ENCODE data around the gene VIL1. TPM values are rescaled to one million over a fixed set of nuclear protein-coding genes. Genes with fewer than 3 reads are reported as not detected.

VIL1 gene
- total RNA-seq (2014; rRNA removed; shearing (Covaris generic)): 0.05 and 0.11 TPM in 2 replicates
- 0.28 TPM in 1 of 2 replicates, not detected in the other for polyA plus RNA-seq (2015; cell fraction: cytosol; rRNA removed)
- not detected in 2 replicates for polyA plus RNA-seq (2015; cell fraction: nucleus; rRNA removed)

GRCh38 chr2:218418717-218419458 is at the start of gene VIL1:
Gene VIL1 (plus strand): TSS chr2:218419123. CDS start chr2:218423779, 4,656 bp downstream.
- DNase-seq (ENCODE audit: low read depth, low spot score): no peak
- in situ Hi-C loops (cut with HindIII; ENCODE audit: low pct_unique_long_range_greater_than_20kb, low sequenced_read_pairs): no loop called here

GRCh38 chr2:218369330-218369729 is 49.6 kb upstream of the VIL1 start:
- in situ Hi-C loops (cut with HindIII; ENCODE audit: low pct_unique_long_range_greater_than_20kb, low sequenced_read_pairs): no loop called here
- DNase-seq (ENCODE audit: low read depth, low spot score): no peak

- DNase-seq (ENCODE audit: low read depth, low spot score): no peak
- in situ Hi-C loops (cut with HindIII; ENCODE audit: low pct_unique_long_range_greater_than_20kb, low sequenced_read_pairs): no loop called here
Observed at GRCh38 chr2:218370410-218371063, 48.4 kb upstream of the VIL1 start.

- DNase-seq (ENCODE audit: low read depth, low spot score): no peak
- in situ Hi-C loops (cut with HindIII; ENCODE audit: low pct_unique_long_range_greater_than_20kb, low sequenced_read_pairs): no loop called here
Observed at GRCh38 chr2:218371983-218372350, 47.0 kb upstream of the VIL1 start.

- DNase-seq (ENCODE audit: low read depth, low spot score): no peak
- in situ Hi-C loops (cut with HindIII; ENCODE audit: low pct_unique_long_range_greater_than_20kb, low sequenced_read_pairs): no loop called here
Observed at GRCh38 chr2:218374795-218375194, 44.1 kb upstream of the VIL1 start.

- no peak for DNase-seq (ENCODE audit: low read depth, low spot score)
- in situ Hi-C loops (cut with HindIII; ENCODE audit: low pct_unique_long_range_greater_than_20kb, low sequenced_read_pairs): no loop called here
Observed at GRCh38 chr2:218375212-218375611, 43.7 kb upstream of the VIL1 start.

GRCh38 chr2:218378053-218378452 is 40.9 kb upstream of the VIL1 start:
- no peak for DNase-seq (ENCODE audit: low read depth, low spot score)
- in situ Hi-C loops (cut with HindIII; ENCODE audit: low pct_unique_long_range_greater_than_20kb, low sequenced_read_pairs): no loop called here

- in situ Hi-C loops (cut with HindIII; ENCODE audit: low pct_unique_long_range_greater_than_20kb, low sequenced_read_pairs): no loop called here
- no peak for DNase-seq (ENCODE audit: low read depth, low spot score)
Observed at GRCh38 chr2:218381916-218382366, 37.0 kb upstream of the VIL1 start, which contains the start of gene SLC11A1. Gene SLC11A1 (plus strand): TSS chr2:218382273. CDS start chr2:218382369, 96 bp downstream.

- DNase-seq (ENCODE audit: low read depth, low spot score): no peak
- in situ Hi-C loops (cut with HindIII; ENCODE audit: low pct_unique_long_range_greater_than_20kb, low sequenced_read_pairs): no loop called here
Observed at GRCh38 chr2:218382785-218383184, 36.1 kb upstream of the VIL1 start.

GRCh38 chr2:218383892-218384519 is 34.9 kb upstream of the VIL1 start:
- DNase-seq (ENCODE audit: low read depth, low spot score): no peak

GRCh38 chr2:218384975-218385374 is 33.9 kb upstream of the VIL1 start:
- no peak for DNase-seq (ENCODE audit: low read depth, low spot score)
- in situ Hi-C loops (cut with HindIII; ENCODE audit: low pct_unique_long_range_greater_than_20kb, low sequenced_read_pairs): no loop called here

More at GRCh38 chr2:218383892-218384519, 34.9 kb upstream of the VIL1 start:
- in situ Hi-C loops (cut with HindIII; ENCODE audit: low pct_unique_long_range_greater_than_20kb, low sequenced_read_pairs): no loop called here

- in situ Hi-C loops (cut with HindIII; ENCODE audit: low pct_unique_long_range_greater_than_20kb, low sequenced_read_pairs): no loop called here
- DNase-seq (ENCODE audit: low read depth, low spot score): no peak
Observed at GRCh38 chr2:218386505-218387368, 32.2 kb upstream of the VIL1 start.

- in situ Hi-C loops (cut with HindIII; ENCODE audit: low pct_unique_long_range_greater_than_20kb, low sequenced_read_pairs): no loop called here
- peak; percentile 21 for DNase-seq (ENCODE audit: low read depth, low spot score)
Observed at GRCh38 chr2:218387369-218388194, 31.3 kb upstream of the VIL1 start.

- in situ Hi-C loops (cut with HindIII; ENCODE audit: low pct_unique_long_range_greater_than_20kb, low sequenced_read_pairs): no loop called here
Observed at GRCh38 chr2:218389333-218390150, 29.4 kb upstream of the VIL1 start.

GRCh38 chr2:218391202-218391601 is 27.7 kb upstream of the VIL1 start:
- no peak for DNase-seq (ENCODE audit: low read depth, low spot score)
- in situ Hi-C loops (cut with HindIII; ENCODE audit: low pct_unique_long_range_greater_than_20kb, low sequenced_read_pairs): no loop called here

More at GRCh38 chr2:218389333-218390150, 29.4 kb upstream of the VIL1 start:
- DNase-seq (ENCODE audit: low read depth, low spot score): no peak

GRCh38 chr2:218392459-218392858 is 26.5 kb upstream of the VIL1 start:
- in situ Hi-C loops (cut with HindIII; ENCODE audit: low pct_unique_long_range_greater_than_20kb, low sequenced_read_pairs): no loop called here

More at GRCh38 chr2:218392459-218392858, 26.5 kb upstream of the VIL1 start:
- no peak for DNase-seq (ENCODE audit: low read depth, low spot score)

Measured in SK-MEL-5 (cell line).